Measurements from ENCODE around the gene ZNF346. TPM values are rescaled to one million over a fixed set of nuclear protein-coding genes. Genes with fewer than 3 reads are reported as not detected.

ZNF346 gene
- total and polyA plus RNA-seq, 4 donors: 6.6 to 31.5 (median 9.6) TPM

DNA sequence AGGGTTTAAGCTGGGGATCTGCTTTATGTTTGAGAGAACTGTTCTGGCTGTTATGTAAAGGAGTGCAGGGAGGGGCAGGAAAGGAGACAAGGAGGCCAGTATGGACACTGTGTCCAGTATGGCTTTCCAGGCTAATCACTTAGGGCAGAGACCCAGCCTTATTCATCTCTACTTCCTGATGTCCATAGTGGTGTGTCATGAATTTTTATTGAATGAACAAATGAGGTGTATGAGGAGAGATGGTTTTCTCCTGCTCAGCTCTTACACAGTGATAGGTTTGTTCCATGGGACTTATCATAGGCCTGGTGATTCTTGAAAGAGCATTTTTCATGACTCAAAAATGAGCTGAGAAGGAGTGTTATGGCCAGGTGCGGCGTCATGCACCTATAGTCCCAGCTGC, 43.7 kb downstream of the ZNF346 start:
- DNase-seq: no peak
- H3K27ac ChIP-seq (ENCODE audit: low read depth in 1 of 2, low read length in 1 of 2): no peak overlapping the region
- TF ChIP-seq, protein P1, sequence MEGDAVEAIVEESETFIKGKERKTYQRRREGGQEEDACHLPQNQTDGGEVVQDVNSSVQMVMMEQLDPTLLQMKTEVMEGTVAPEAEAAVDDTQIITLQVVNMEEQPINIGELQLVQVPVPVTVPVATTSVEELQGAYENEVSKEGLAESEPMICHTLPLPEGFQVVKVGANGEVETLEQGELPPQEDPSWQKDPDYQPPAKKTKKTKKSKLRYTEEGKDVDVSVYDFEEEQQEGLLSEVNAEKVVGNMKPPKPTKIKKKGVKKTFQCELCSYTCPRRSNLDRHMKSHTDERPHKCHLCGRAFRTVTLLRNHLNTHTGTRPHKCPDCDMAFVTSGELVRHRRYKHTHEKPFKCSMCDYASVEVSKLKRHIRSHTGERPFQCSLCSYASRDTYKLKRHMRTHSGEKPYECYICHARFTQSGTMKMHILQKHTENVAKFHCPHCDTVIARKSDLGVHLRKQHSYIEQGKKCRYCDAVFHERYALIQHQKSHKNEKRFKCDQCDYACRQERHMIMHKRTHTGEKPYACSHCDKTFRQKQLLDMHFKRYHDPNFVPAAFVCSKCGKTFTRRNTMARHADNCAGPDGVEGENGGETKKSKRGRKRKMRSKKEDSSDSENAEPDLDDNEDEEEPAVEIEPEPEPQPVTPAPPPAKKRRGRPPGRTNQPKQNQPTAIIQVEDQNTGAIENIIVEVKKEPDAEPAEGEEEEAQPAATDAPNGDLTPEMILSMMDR (IDR thresholded peaks at IDR 0.05; ENCODE audit: control extremely low read depth, extremely low read depth): no peak
- H3K9me3 ChIP-seq (ENCODE audit: control insufficient read depth in 4 of 4, insufficient read depth in 3 of 4, low read length in 3 of 4): no peaks in the 10 kb centered on the region
- H3K4me3 ChIP-seq: no peak overlapping the region
- H3K9ac ChIP-seq (ENCODE audit: insufficient read depth in 1 of 2, low read length in 2 of 2): no peak overlapping the region
- H3K27me3 ChIP-seq (ENCODE audit: control insufficient read depth in 3 of 3, insufficient read depth in 3 of 3, low read length in 2 of 3): no peaks in the 10 kb centered on the region
- H3K4me1 ChIP-seq (ENCODE audit: control insufficient read depth in 5 of 5, insufficient read depth in 5 of 5, low read length in 5 of 5): peaks cover 0 to 2% (median 0%) of the 10 kb centered on the region in 5 donors
- no peak for ATAC-seq (ENCODE audit: insufficient read depth, low FRiP score)
- 96 to 100% methylated on average over 2 of the region's 2 CpGs for WGBS, 2 donors
- H3K36me3 ChIP-seq (ENCODE audit: control insufficient read depth in 4 of 4, insufficient read depth in 4 of 4, low read length in 4 of 4): peaks cover 4 to 25% (median 16%) of the 10 kb centered on the region in 4 donors

- no peak overlapping the region for H3K4me3 ChIP-seq
- DNase-seq: no peak
- TF ChIP-seq, protein P1 (IDR thresholded peaks at IDR 0.05; ENCODE audit: control extremely low read depth, extremely low read depth): no peak
- peaks cover 0 to 3% (median 0%) of the 10 kb centered on the region in 5 donors for H3K4me1 ChIP-seq (ENCODE audit: control insufficient read depth in 5 of 5, insufficient read depth in 5 of 5, low read length in 5 of 5)
- H3K27ac ChIP-seq (ENCODE audit: low read depth in 1 of 2, low read length in 1 of 2): no peak overlapping the region
- H3K27me3 ChIP-seq (ENCODE audit: control insufficient read depth in 3 of 3, insufficient read depth in 3 of 3, low read length in 2 of 3): no peaks in the 10 kb centered on the region
- H3K36me3 ChIP-seq (ENCODE audit: control insufficient read depth in 4 of 4, insufficient read depth in 4 of 4, low read length in 4 of 4): peaks cover 4 to 22% (median 14%) of the 10 kb centered on the region in 4 donors
- no peak for ATAC-seq (ENCODE audit: insufficient read depth, low FRiP score)
- 94 to 100% methylated on average over 5 of the region's 5 CpGs for WGBS, 2 donors
- no peaks in the 10 kb centered on the region for H3K9me3 ChIP-seq (ENCODE audit: control insufficient read depth in 4 of 4, insufficient read depth in 3 of 4, low read length in 3 of 4)
- no peak overlapping the region for H3K9ac ChIP-seq (ENCODE audit: insufficient read depth in 1 of 2, low read length in 2 of 2)
Measured at GRCh38 chr5:177067503-177067902, 45.0 kb downstream of the ZNF346 start.

DNA sequence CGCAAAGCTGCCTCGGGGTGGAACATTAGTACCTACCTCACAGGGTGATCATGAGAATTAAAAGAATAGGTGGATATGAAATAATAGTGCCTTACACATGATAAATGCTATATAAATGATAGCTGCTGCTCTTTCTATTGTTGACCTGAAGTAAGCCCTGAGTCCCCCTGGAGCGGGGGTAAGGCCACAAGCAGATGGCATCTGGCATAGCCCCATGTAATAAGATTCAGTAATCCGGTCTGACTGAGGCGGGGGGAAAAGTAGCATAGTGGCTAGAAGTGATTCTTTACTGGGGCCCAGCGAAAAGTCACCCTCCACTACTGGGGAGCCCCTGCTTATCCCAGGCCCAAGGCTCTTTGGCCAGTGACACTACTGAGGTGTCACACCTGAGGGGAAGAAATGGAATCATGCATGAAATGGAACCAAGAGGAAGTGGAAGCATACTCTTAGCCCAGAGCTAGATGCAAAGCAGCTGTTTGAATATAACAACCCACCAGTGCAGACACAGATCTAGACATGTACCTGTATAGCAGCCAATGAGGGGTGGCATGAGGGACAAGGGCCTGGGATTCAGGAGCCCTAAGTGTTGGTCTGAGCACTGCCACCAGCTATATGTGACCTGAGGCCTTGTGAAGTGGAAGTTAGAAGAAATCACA, 48.2 kb downstream of the ZNF346 start:
- no peak for DNase-seq

More for the DNA sequence above, 48.2 kb downstream of the ZNF346 start:
- TF ChIP-seq, protein P1 (IDR thresholded peaks at IDR 0.05; ENCODE audit: control extremely low read depth, extremely low read depth): no peak
- 93 to 98% methylated on average over 6 of the region's 6 CpGs for WGBS, 2 donors
- Histone ChIP-seq H3K27ac (ENCODE audit: low read depth in 1 of 2, low read length in 1 of 2) (no peak overlapping the region), H3K4me3 (no peak overlapping the region), H3K27me3 (ENCODE audit: control insufficient read depth in 3 of 3, insufficient read depth in 3 of 3, low read length in 2 of 3) (no peaks in the 10 kb centered on the region), H3K9me3 (ENCODE audit: control insufficient read depth in 4 of 4, insufficient read depth in 3 of 4, low read length in 3 of 4) (no peaks in the 10 kb centered on the region), H3K9ac (ENCODE audit: insufficient read depth in 1 of 2, low read length in 2 of 2) (no peak overlapping the region), H3K36me3 (ENCODE audit: control insufficient read depth in 4 of 4, insufficient read depth in 4 of 4, low read length in 4 of 4) (peaks cover 0 to 5% (median under 1%) of the 10 kb centered on the region in 4 donors), H3K4me1 (ENCODE audit: control insufficient read depth in 5 of 5, insufficient read depth in 5 of 5, low read length in 5 of 5) (peaks cover 0 to 3% (median 0%) of the 10 kb centered on the region in 5 donors)
- ATAC-seq (ENCODE audit: insufficient read depth, low FRiP score): no peak

Measured in lung (tissue), 12 donors.